ENCODE measurements around the gene FAM53A.

FAM53A gene

GRCh38 chr4:1639299-1639868 lies 44.7 kb downstream of the FAM53A start:
- no peak for DNase-seq (ENCODE audit: low spot score)

GRCh38 chr4:1638873-1639272 lies 45.2 kb downstream of the FAM53A start:
- no peak for DNase-seq (ENCODE audit: low spot score)

DNA sequence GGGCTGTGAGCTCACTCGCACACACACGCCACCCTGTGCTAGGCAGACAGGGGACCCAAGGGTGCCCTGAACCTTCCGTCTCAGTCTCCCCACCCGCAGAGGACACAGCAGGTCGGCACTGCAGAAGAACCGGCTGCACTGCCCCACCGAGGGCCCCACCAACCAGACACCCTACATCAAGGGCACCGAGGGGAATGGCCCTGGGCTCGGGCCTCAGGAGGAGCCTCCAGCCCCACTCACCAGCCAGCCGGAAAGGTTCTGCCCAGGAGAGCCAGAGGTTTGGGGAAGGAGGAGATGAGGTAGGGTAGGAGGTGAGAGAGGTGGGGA lies 45.9 kb downstream of the FAM53A start:
- DNase-seq (ENCODE audit: low spot score), result no peak

- no peak for DNase-seq (ENCODE audit: low spot score)
These were observed 46.4 kb downstream of the FAM53A start for GRCh38 chr4:1637580-1638271.

DNA sequence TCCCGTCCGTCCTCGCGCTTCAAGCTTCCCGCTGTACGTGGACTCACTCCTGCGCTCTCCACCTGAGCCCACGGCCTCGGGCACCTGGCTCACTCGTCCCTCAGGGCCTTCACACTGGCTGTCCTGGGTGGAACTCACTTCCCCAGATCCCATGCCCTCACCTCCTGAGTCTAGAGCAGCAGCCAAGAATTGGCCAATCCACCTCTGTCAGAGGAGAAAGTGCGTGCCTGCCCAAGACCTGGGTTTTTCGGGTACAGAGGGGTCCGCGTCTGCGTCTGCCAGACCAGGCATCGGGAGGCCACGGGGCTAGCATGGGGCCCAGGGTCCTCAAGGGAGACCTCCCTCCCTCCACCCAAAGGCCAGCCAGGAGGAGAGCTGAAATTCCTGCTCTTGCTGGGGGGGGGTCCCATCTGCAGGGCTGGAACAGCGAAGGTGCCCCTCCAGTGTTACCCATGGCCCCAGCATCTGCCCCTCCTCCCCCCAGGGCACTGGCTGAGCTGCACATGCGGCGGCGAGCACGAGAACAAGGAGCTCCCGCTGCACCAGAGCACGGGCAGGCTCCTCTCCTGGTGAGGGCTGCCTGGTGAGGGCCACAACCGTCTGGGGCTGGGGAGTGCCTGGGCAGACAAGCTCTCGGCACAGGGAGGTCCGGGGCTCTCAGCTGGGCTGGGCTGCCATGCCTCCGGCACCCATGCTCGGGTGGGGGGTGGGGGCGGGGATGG lies 47.5 kb downstream of the FAM53A start:
- no peak for DNase-seq (ENCODE audit: low spot score)

DNA sequence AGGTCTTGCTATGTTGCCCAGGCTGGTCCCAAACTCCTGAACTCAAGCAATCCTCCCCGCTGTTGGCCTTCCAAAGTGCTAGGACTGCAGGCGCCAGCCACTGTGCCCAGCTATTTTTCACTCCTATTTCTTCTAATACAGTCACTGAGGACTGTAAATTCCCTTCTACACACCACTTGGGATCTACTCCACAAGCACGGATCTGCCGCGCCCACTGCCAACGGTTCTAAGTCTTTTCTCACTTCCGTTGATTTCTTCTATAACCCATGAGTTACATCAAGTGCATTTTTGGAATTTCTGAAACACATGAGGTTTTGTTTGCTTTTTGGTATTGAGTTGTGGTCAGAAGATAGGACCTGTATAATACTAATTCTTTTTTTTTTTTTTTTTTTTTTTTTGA lies 48.6 kb downstream of the FAM53A start:
- DNase-seq (ENCODE audit: low spot score), result no peak

DNA sequence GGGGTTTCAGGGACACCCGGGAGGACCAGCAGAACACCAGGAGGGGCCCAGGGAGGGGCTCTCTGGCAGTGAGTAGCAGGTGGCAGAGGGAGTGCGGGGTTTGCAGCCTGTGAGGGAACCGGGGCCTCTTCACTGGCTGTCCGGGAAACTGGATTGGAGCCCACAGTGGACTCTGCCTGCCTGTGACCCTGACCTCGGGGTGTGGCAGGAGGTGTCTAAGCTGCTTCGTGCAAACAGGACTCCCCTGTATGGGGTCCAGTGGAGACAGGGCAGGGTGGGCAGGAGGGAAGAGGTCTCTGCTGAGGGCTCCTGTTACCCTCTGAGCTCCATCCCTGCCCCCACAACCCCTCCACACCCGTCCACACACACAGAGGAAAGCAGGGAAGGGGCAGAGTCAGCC lies 50.1 kb downstream of the FAM53A start:
- no peak for DNase-seq (ENCODE audit: low spot score)

- DNase-seq (ENCODE audit: low spot score), result no peak
These were observed 51.7 kb downstream of the FAM53A start for GRCh38 chr4:1632109-1633104.

GRCh38 chr4:1631136-1631535 lies 53.0 kb downstream of the FAM53A start:
- DNase-seq (ENCODE audit: low spot score), result no peak

GRCh38 chr4:1630266-1630665 lies 53.8 kb downstream of the FAM53A start:
- no peak for DNase-seq (ENCODE audit: low spot score)

DNA sequence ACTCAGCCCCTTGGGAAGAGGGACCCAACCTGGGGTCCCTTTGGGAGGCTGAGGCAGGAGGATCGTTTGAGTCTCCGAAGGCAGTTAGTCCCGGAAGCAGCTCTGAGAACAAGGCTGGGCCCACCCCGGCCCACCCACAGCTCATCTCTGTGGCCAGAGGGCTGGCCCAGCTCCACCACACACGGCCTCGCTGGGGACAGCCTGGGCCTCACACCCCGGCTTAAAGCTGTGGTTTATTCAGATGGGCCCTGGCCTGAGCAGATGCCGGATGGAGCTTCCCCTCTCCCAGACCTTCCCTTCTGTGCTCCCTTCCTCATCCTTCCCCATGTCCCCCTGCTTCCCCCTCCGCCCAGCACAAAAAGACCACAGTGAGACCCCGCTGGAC lies 54.4 kb downstream of the FAM53A start:
- DNase-seq (ENCODE audit: low spot score), result no peak

DNA sequence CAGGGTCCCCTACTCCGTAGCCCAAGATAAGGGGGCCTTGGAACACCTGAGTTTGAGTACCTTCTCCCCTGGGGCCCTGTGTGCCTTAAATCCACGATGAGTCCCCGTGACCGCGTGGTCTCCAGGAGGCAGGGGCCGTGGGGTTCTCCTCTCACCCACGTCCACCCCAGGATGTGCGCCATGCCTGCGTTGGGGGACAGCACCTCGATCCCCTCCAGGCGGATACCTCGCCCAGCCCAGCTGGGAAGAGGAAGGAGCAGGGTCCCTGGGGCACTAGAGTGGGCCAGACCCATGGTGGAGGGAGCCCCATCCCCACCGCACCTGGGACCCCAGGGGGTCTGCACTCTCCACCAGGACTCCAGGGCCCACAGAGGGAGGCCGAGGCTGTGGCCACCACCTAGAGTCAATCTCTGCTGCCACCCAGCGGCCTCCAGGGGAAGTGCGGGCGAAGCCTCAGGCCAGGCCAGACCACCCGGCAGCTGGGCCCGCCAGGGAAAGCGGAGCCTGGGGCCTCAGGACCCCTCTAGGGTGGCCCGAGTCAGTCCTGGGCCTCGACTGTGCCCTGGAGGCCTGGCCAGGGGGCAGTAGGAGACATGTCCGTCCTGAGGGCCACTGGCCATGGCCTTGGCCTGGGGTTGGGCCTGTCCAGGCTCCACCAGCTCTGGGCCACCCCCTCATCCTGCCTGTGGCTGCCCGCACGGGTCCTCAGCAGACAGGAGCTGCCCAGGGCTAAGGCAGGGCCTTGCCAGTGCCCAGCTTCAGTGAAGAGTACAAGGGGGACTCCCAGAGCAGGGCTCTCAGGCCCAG lies 55.0 kb downstream of the FAM53A start:
- peak; percentile 61 for DNase-seq (ENCODE audit: low spot score)

GRCh38 chr4:1627417-1628313 lies 56.4 kb downstream of the FAM53A start:
- DNase-seq (ENCODE audit: low spot score), result no peak

- no peak for DNase-seq (ENCODE audit: low spot score)
These were observed 57.2 kb downstream of the FAM53A start for GRCh38 chr4:1626941-1627340.

DNA sequence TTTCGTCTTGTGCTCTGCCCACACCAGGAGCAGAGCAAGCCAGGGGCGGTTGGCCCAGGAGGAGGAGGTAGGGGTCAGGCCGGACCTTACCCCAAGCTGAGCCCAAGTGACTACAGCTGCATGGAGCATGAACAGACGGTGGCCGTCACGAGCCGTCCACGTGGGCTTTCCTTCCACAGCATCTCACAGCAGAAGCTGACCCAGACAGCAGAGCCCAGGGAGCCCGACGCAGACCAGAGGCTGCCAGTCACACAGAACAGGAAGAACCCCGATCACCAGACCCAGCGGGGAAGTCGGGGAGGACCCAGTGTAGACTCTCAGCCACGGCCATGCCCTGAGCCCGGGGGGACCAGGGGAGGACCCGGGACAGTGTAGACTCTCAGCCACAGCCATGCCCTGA lies 58.0 kb downstream of the FAM53A start:
- no peak for DNase-seq (ENCODE audit: low spot score)

GRCh38 chr4:1625600-1626138 lies 58.4 kb downstream of the FAM53A start:
- DNase-seq (ENCODE audit: low spot score), result no peak

DNA sequence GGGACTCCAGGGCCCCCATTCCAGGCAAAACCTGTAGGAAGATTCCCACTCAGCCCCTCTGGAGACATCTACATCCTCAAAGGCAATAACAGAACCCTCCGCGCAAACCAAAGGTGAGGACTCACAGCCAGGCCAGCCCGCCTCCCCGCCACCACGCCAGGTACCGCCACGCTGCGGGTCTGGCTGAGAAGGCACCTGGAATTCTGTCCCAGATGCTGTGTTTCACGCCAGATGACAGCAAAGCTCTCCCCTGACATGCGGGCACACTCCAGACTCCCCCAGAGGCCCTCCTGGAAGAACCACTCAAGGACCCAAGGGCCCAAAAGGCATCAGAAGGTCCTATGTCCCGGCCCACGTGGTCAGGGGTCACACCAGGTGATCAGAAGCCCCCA lies 59.6 kb downstream of the FAM53A start:
- no peak for DNase-seq (ENCODE audit: low spot score)

DNA sequence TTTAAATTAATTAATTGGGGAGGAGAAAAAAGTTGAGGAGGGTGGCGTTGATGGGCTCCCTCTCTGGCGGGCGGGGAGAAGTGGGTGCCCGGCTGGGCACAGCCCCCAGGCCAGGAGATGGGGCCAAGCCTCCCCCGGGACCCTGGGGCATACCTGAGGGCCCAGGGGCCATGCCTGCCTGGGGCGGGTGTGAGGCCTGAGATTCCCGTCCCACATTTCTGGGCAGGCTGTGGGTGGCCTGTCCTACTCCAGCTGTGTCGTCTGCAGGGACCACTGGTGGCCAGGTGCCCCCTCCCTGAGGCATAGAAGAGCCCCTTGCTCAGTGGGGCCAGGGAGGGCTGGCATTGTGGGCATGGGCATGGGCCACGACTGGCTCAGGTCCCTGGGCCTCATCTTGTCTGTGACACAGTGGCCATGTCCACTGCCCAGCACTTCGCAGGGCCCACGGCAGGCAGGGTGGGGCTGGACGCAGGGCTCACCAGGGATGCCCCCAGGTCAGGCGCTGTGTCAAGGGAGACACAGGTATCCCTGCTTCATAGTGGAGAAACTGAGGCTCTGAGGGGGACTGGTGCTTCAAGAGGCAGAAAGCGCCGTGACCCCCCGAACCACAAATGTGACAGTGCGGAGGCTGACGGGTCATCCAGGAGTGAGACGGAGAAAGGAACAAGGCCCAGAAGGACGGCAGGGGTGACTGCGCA lies 60.1 kb downstream of the FAM53A start:
- no peak for DNase-seq (ENCODE audit: low spot score)

DNA sequence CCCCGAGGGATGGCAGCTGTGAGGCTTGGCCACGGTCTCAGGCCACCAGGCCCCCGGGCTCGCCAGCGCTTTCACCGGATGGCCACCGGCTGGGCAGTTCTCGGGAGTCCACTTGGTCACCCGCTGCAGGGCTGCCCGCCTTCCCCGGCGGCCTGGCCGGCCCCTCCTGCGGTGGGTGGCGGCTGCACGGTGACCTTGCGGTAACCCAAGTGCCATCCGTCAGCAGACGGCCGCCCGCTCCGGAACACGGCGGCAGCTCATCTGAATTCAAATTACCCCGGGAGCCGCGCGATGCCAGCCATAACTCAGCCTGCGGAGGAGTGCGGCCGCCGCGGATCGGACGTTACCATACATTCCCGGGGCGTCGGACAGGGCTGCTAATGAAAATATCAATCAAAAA lies 60.7 kb downstream of the FAM53A start:
- DNase-seq (ENCODE audit: low spot score), result no peak

GRCh38 chr4:1622956-1623355 lies 61.2 kb downstream of the FAM53A start:
- no peak for DNase-seq (ENCODE audit: low spot score)

All from CD4-positive, alpha-beta T cell treated with Interleukin-6 at 100 ng/mL for 8 hours (primary cell).